HepG2 (cell line): ENCODE results near the gene ITIH3. TPM values are rescaled to one million over a fixed set of nuclear protein-coding genes. Genes with fewer than 3 reads are reported as not detected.
A peak's percentile ranks its signal among the peaks of the same experiment; 100 is the strongest.

Experiments
- ARID5B ChIP-seq: IDR thresholded peaks from 2 replicates; pipeline ENCODE4 v1.4.0; 2020; ENCODE audit warnings: mild to moderate bottlenecking, missing genetic modification reagents
- ATAD3A ChIP-seq: sonication (generic); formaldehyde crosslinking; IDR thresholded peaks from 2 replicates; pipeline ENCODE4 v1.4.0; 2020; ENCODE audit warnings: missing genetic modification reagents
- ATF3 ChIP-seq: sonication (generic); formaldehyde crosslinking; IDR thresholded peaks from 2 replicates; pipeline ENCODE4 v1.4.0; 2020; ENCODE audit warnings: missing genetic modification reagents
- DDIT3 ChIP-seq: sonication (generic); formaldehyde crosslinking; IDR thresholded peaks from 2 replicates; pipeline ENCODE4 v1.4.0; 2020; ENCODE audit warnings: mild to moderate bottlenecking, missing genetic modification reagents
- DNMT1 ChIP-seq: sonication (generic); formaldehyde crosslinking; IDR thresholded peaks from 2 replicates; pipeline ENCODE4 v1.5.1; 2020; ENCODE audit warnings: mild to moderate bottlenecking, missing genetic modification reagents
- GATAD1 ChIP-seq: IDR thresholded peaks from 2 replicates; pipeline ENCODE4 v1.6.1; 2016; ENCODE audit warnings: missing genetic modification reagents, missing compliant biosample characterization
- HIVEP1 ChIP-seq: sonication (generic); formaldehyde crosslinking; IDR thresholded peaks from 2 replicates; pipeline ENCODE4 v1.4.0; 2020; ENCODE audit warnings: mild to moderate bottlenecking, missing genetic modification reagents
- KDM3A ChIP-seq: IDR thresholded peaks from 2 replicates; pipeline ENCODE4 v1.6.1; 2018; ENCODE audit warnings: low read depth, missing compliant biosample characterization
- NFRKB ChIP-seq: fragments of 450-650 bp; IDR thresholded peaks from 2 replicates; pipeline ENCODE4 v1.6.1; 2017
- ONECUT2 ChIP-seq: sonication (generic); formaldehyde crosslinking; IDR thresholded peaks from 2 replicates; pipeline ENCODE4 v1.4.0; 2020; ENCODE audit warnings: missing genetic modification reagents
- SRSF1 ChIP-seq: fragments of 200-400 bp; formaldehyde crosslinking; optimal IDR thresholded peaks from 2 replicates; pipeline ENCODE3; 2017; ENCODE audit warnings: mild to moderate bottlenecking, low read depth, low read length, moderate library complexity
- THRA ChIP-seq: sonication (generic); formaldehyde crosslinking; IDR thresholded peaks from 2 replicates; pipeline ENCODE4 v1.4.0; 2020; ENCODE audit warnings: missing genetic modification reagents, borderline replicate concordance
- ZFP62 ChIP-seq: sonication (generic); formaldehyde crosslinking; IDR thresholded peaks from 2 replicates; pipeline ENCODE4 v1.4.0; 2020; ENCODE audit warnings: missing genetic modification reagents
- ZNF143 ChIP-seq: sonication (generic); formaldehyde crosslinking; IDR thresholded peaks from 2 replicates; pipeline ENCODE4 v1.4.0; 2020; ENCODE audit warnings: missing genetic modification reagents
- ZNF331 ChIP-seq: sonication (generic); formaldehyde crosslinking; IDR thresholded peaks from 2 replicates; pipeline ENCODE4 v1.4.0; 2020; ENCODE audit warnings: missing genetic modification reagents
- ZNF501 ChIP-seq: sonication (generic); formaldehyde crosslinking; IDR thresholded peaks from 2 replicates; pipeline ENCODE4 v1.5.1; 2020; ENCODE audit warnings: mild to moderate bottlenecking, moderate library complexity, missing genetic modification reagents
- ZSCAN12 ChIP-seq: sonication (generic); formaldehyde crosslinking; IDR thresholded peaks from 2 replicates; pipeline ENCODE4 v1.9.0; 2021; ENCODE audit warnings: mild to moderate bottlenecking, missing genetic modification reagents
- polyA plus RNA-seq, 8 experiments: library from polyadenylated mRNA; depleted of rRNA in 3 of 8; stranded (reverse) in 7 of 8; unstranded in 1 of 8; fragments of >200 nt; fragmentation: Illumina TruSeq in 4 of 8; extraction: Trizol in 4 of 8; gene quantifications; 2 replicates each; pipeline versions ENCODE4 v1.2.1 to v1.2.3, GENCODE V29; 2011 to 2016; ENCODE audit warnings: low read depth in 4 of 8, missing spikeins in 1 of 8, mixed read lengths in 1 of 8; ENCODE audit not compliant: insufficient read depth in 1 of 8
- total RNA-seq, 5 experiments: library from RNA; depleted of rRNA; stranded (reverse); fragments of >200 nt; fragmentation: Illumina TruSeq; extraction: Trizol; gene quantifications; 2 replicates each; pipeline ENCODE4 v1.2.3, GENCODE V29; 2016; ENCODE audit warnings: low read depth in 1 of 5
- TF ChIP-seq, protein P1 (sequence below): sonication (generic); formaldehyde crosslinking; IDR thresholded peaks from 2 replicates; pipeline ENCODE4 v1.5.1; 2020; ENCODE audit warnings: mild to moderate bottlenecking, moderate library complexity, missing genetic modification reagents
- TF ChIP-seq, protein P2 (sequence below): sonication (generic); formaldehyde crosslinking; IDR thresholded peaks from 2 replicates; pipeline ENCODE4 v1.4.0; 2020; ENCODE audit warnings: missing genetic modification reagents

The ITIH3 gene
- total and polyA plus RNA-seq, 2 of the 13 experiments (the other 11 are each of a cell fraction or from before 2014, with no cell fraction given) = 105 to 632 TPM

GRCh38 chr3:52792961-52793695 is 1.5 kb upstream of the ITIH3 start (continued):
- TF ChIP-seq THRA (CRISPR knock-in tag) (no peak), ZFP62 (no peak), ZNF331 (CRISPR knock-in tag) (no peak), DNMT1 (CRISPR knock-in tag) (no peak), HIVEP1 (CRISPR knock-in tag) (peak; percentile 18; the same call in 1 of the 2 replicates), ZSCAN12 (no peak), DDIT3 (no peak), GATAD1 (no peak), NFRKB (no peak), SRSF1 (peak; percentile 19), ATAD3A (CRISPR knock-in tag) (no peak), ATF3 (no peak), KDM3A (CRISPR knock-in tag) (no peak), ZNF501 (CRISPR knock-in tag) (no peak), ONECUT2 (no peak), ZNF143 (CRISPR knock-in tag) (0 out of 2 replicates have a peak, but pooled peaks have one; percentile 1), ARID5B (no peak)
- TF ChIP-seq, protein P1, sequence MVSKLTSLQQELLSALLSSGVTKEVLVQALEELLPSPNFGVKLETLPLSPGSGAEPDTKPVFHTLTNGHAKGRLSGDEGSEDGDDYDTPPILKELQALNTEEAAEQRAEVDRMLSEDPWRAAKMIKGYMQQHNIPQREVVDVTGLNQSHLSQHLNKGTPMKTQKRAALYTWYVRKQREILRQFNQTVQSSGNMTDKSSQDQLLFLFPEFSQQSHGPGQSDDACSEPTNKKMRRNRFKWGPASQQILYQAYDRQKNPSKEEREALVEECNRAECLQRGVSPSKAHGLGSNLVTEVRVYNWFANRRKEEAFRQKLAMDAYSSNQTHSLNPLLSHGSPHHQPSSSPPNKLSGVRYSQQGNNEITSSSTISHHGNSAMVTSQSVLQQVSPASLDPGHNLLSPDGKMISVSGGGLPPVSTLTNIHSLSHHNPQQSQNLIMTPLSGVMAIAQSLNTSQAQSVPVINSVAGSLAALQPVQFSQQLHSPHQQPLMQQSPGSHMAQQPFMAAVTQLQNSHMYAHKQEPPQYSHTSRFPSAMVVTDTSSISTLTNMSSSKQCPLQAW = no peak
- TF ChIP-seq, protein P2, sequence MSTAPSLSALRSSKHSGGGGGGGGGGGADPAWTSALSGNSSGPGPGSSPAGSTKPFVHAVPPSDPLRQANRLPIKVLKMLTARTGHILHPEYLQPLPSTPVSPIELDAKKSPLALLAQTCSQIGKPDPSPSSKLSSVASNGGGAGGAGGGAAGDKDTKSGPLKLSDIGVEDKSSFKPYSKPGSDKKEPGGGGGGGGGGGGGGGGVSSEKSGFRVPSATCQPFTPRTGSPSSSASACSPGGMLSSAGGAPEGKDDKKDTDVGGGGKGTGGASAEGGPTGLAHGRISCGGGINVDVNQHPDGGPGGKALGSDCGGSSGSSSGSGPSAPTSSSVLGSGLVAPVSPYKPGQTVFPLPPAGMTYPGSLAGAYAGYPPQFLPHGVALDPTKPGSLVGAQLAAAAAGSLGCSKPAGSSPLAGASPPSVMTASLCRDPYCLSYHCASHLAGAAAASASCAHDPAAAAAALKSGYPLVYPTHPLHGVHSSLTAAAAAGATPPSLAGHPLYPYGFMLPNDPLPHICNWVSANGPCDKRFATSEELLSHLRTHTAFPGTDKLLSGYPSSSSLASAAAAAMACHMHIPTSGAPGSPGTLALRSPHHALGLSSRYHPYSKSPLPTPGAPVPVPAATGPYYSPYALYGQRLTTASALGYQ (CRISPR knock-in tag) = no peak
